Fibroblast of peridontal ligament (primary cell): ENCODE results near the gene EFCAB8.
"Not testable (repeated sequence)": the region's sequence is repeated elsewhere in the genome, so short reads cannot be mapped to it uniquely, and the experiment has no call there.

ENCODE experiments used
- DNase-seq: peaks from one replicate; pipeline ENCODE4 v3.0.0-alpha.2; 2010; ENCODE audit errors: extremely low read depth

Gene EFCAB8

GRCh38 chr20:32841174-32841573, 17.5 kb upstream of the EFCAB8 start:
- DNase-seq: no peak

GRCh38 chr20:32841632-32842031, 17.1 kb upstream of the EFCAB8 start:
- DNase-seq: no peak

GRCh38 chr20:32842688-32843524, 15.8 kb upstream of the EFCAB8 start:
- no peak for DNase-seq

GRCh38 chr20:32845786-32846185, 12.9 kb upstream of the EFCAB8 start:
- DNase-seq: no peak

- DNase-seq: no peak
These were observed 11.9 kb upstream of the EFCAB8 start for GRCh38 chr20:32846852-32847251.

- no peak for DNase-seq
These were observed 10.8 kb upstream of the EFCAB8 start for GRCh38 chr20:32847964-32848363.

GRCh38 chr20:32848846-32849245, 9.9 kb upstream of the EFCAB8 start:
- DNase-seq: no peak

- DNase-seq: no peak
These were observed 9.1 kb upstream of the EFCAB8 start for GRCh38 chr20:32849577-32849976.

GRCh38 chr20:32855387-32855786, 3.3 kb upstream of the EFCAB8 start:
- DNase-seq: no peak

- DNase-seq: peak; percentile 4
These were observed 534 bp upstream of the EFCAB8 start for GRCh38 chr20:32858189-32858588.

- no peak for DNase-seq
These were observed 2.7 kb downstream of the EFCAB8 start for GRCh38 chr20:32861446-32861845.

- no peak for DNase-seq
These were observed 10.8 kb downstream of the EFCAB8 start for GRCh38 chr20:32869562-32869961.

- not testable (repeated sequence) for DNase-seq
These were observed 11.8 kb downstream of the EFCAB8 start for GRCh38 chr20:32870526-32870925.

- DNase-seq: no peak
These were observed 12.3 kb downstream of the EFCAB8 start for GRCh38 chr20:32870985-32871384.

GRCh38 chr20:32871627-32872160, 13.0 kb downstream of the EFCAB8 start:
- DNase-seq: no peak

- DNase-seq: no peak
These were observed 13.5 kb downstream of the EFCAB8 start for GRCh38 chr20:32872266-32872665.

- DNase-seq: no peak
These were observed 16.9 kb downstream of the EFCAB8 start for GRCh38 chr20:32875673-32876072.

- peak; percentile 54 for DNase-seq
These were observed 18.8 kb downstream of the EFCAB8 start for GRCh38 chr20:32877507-32877906.

GRCh38 chr20:32878820-32879219, 20.1 kb downstream of the EFCAB8 start:
- no peak for DNase-seq

GRCh38 chr20:32879538-32879937, 20.8 kb downstream of the EFCAB8 start:
- no peak for DNase-seq

- DNase-seq: no peak
These were observed 21.9 kb downstream of the EFCAB8 start for GRCh38 chr20:32880635-32881034.

GRCh38 chr20:32883081-32883480, 24.4 kb downstream of the EFCAB8 start:
- DNase-seq: no peak

- no peak for DNase-seq
These were observed 26.5 kb downstream of the EFCAB8 start for GRCh38 chr20:32885185-32885584.

- no peak for DNase-seq
These were observed 27.2 kb downstream of the EFCAB8 start for GRCh38 chr20:32885952-32886351.
